ENCODE results near the gene PYDC1. TPM values are rescaled to one million over a fixed set of nuclear protein-coding genes. Genes with fewer than 3 reads are reported as not detected.

Gene PYDC1
- polyA plus RNA-seq, 3 donors: not detected

DNA sequence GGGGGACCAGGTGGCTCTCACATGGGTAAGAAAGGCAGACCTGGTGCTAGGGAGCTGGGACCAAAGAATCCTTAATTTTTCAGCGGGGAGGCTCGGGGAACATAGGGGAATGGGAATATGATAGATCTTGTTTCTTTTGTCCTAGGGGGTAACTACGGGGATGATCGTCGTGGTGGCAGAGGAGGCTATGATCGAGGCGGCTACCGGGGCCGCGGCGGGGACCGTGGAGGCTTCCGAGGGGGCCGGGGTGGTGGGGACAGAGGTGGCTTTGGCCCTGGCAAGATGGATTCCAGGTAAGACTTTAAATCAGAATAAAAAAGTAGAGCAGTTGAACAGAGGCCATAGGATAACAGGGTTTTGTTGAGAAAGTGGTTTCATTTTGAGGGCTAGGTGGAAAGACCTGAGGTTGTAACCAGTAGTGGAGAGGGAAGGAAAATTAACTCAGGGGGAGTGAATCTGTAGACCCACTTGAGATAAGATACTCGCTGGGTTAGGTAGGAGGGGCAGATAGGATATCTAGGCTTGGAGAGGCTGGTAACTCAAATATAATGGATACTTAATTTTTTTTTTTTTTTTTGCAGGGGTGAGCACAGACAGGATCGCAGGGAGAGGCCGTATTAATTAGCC lies 26.0 kb downstream of the PYDC1 start:
- Mint-ChIP-seq H3K36me3 (peaks cover 87 to 99% of the 10 kb centered on the region in 2 donors), H3K9me3 (no peaks in the 10 kb centered on the region), H3K4me3 (no peak overlapping the region), H3K27me3 (ENCODE audit: low read depth in 3 of 3) (peaks cover 0 to 2% (median 0%) of the 10 kb centered on the region in 3 donors), H3K27ac (peak overlapping the region in 3 of 7 donors; percentile 26 to 73 (median 44)), H3K4me1 (peaks cover 19% of the 10 kb centered on the region)
- H3K79me2 ChIP-seq (ENCODE audit: insufficient read depth, low read length): peaks cover 95% of the 10 kb centered on the region
- DNase-seq: no peak
- no peaks in the 10 kb centered on the region for H3K9me3 ChIP-seq (replicated peaks in 1 of 2; ENCODE audit: control insufficient read depth in 1 of 2, insufficient read depth in 1 of 2, low read length in 2 of 2)
- no peaks in the 10 kb centered on the region for H3K27me3 ChIP-seq (ENCODE audit: control insufficient read depth in 2 of 2, insufficient read depth in 2 of 2, low read length in 2 of 2)
- no peak overlapping the region for H3K9ac ChIP-seq (ENCODE audit: insufficient read depth, low read length, poor library complexity, severe bottlenecking)
- no peak for TF ChIP-seq CTCF (IDR thresholded peaks at IDR 0.05)
- H3K4me2 ChIP-seq (replicated peaks; ENCODE audit: extremely low read depth, low read length, poor library complexity, severe bottlenecking): no peak overlapping the region
- WGBS (ENCODE audit: insufficient coverage): 98% methylated on average over 8 of the region's 17 CpGs
- intact Hi-C loops (cut with micrococcal nuclease): no loop called here
- no peak overlapping the region for H3K27ac ChIP-seq (ENCODE audit: low read depth in 1 of 2, low read length in 2 of 2)
- H2AFZ ChIP-seq (ENCODE audit: insufficient read depth, low read depth, low read length, poor library complexity, severe bottlenecking): no peak overlapping the region
- H3K4me1 ChIP-seq (ENCODE audit: control insufficient read depth in 1 of 2, insufficient read depth in 2 of 2, low read length in 2 of 2): peaks cover 12% of the 10 kb centered on the region in 2 donors
- peaks cover 94 to 100% of the 10 kb centered on the region in 2 donors for H3K36me3 ChIP-seq (replicated peaks in 1 of 2; ENCODE audit: control insufficient read depth in 1 of 2, insufficient read depth in 2 of 2, low read length in 2 of 2)
- H3K4me3 ChIP-seq (replicated peaks in 1 of 3; ENCODE audit: low read depth in 2 of 3, low read length in 3 of 3): no peak overlapping the region
- H4K20me1 ChIP-seq (ENCODE audit: insufficient read depth, low read length): peaks cover 100% of the 10 kb centered on the region

DNA sequence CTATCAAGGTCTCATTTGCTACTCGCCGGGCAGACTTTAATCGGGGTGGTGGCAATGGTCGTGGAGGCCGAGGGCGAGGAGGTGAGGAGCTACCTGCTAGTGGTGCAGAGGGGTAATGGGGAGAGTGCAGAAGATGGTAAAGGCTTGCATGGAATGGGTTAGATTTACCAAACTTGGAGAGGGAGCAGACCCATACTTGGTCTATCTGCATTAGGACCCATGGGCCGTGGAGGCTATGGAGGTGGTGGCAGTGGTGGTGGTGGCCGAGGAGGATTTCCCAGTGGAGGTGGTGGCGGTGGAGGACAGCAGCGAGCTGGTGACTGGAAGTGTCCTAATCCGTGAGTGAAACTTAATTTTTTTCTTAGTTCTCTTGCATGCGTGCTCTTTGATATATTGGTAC lies 26.9 kb downstream of the PYDC1 start:
- Mint-ChIP-seq H3K36me3 (peaks cover 91 to 99% of the 10 kb centered on the region in 2 donors), H3K27me3 (ENCODE audit: low read depth in 3 of 3) (peaks cover 0 to 2% (median 0%) of the 10 kb centered on the region in 3 donors), H3K4me3 (no peak overlapping the region), H3K27ac (peak overlapping the region in 2 of 7 donors; percentile 29 to 61), H3K4me1 (peaks cover 25% of the 10 kb centered on the region), H3K9me3 (no peaks in the 10 kb centered on the region)
- no peak overlapping the region for H3K27ac ChIP-seq (ENCODE audit: low read depth in 1 of 2, low read length in 2 of 2)
- no peak overlapping the region for H3K9ac ChIP-seq (ENCODE audit: insufficient read depth, low read length, poor library complexity, severe bottlenecking)
- no peak for TF ChIP-seq CTCF (IDR thresholded peaks at IDR 0.05)
- intact Hi-C loops (cut with micrococcal nuclease): no loop called here
- H3K36me3 ChIP-seq (replicated peaks in 1 of 2; ENCODE audit: control insufficient read depth in 1 of 2, insufficient read depth in 2 of 2, low read length in 2 of 2): peaks cover 92 to 100% of the 10 kb centered on the region in 2 donors
- 97% methylated on average over 9 of the region's 12 CpGs for WGBS (ENCODE audit: insufficient coverage)
- H3K4me1 ChIP-seq (ENCODE audit: control insufficient read depth in 1 of 2, insufficient read depth in 2 of 2, low read length in 2 of 2): peaks cover 20% of the 10 kb centered on the region in 2 donors
- DNase-seq: no peak
- no peak overlapping the region for H3K4me2 ChIP-seq (replicated peaks; ENCODE audit: extremely low read depth, low read length, poor library complexity, severe bottlenecking)
- no peak overlapping the region for H3K4me3 ChIP-seq (replicated peaks in 1 of 3; ENCODE audit: low read depth in 2 of 3, low read length in 3 of 3)
- no peak overlapping the region for H2AFZ ChIP-seq (ENCODE audit: insufficient read depth, low read depth, low read length, poor library complexity, severe bottlenecking)
- H3K9me3 ChIP-seq (replicated peaks in 1 of 2; ENCODE audit: control insufficient read depth in 1 of 2, insufficient read depth in 1 of 2, low read length in 2 of 2): no peaks in the 10 kb centered on the region
- no peaks in the 10 kb centered on the region for H3K27me3 ChIP-seq (ENCODE audit: control insufficient read depth in 2 of 2, insufficient read depth in 2 of 2, low read length in 2 of 2)
- H3K79me2 ChIP-seq (ENCODE audit: insufficient read depth, low read length): peaks cover 90% of the 10 kb centered on the region
- H4K20me1 ChIP-seq (ENCODE audit: insufficient read depth, low read length): peaks cover 100% of the 10 kb centered on the region
